HG02943 (cell line): ENCODE measurements around the gene OXSM.

Experiments
- ATAC-seq: cut with Tn5 transposase; IDR thresholded peaks from one replicate; pipeline ENCODE4 v1.9.1; 2021; ENCODE audit warnings: mild to moderate bottlenecking, low read depth, moderate library complexity; ENCODE audit not compliant: unreplicated experiment

The OXSM gene

GRCh38 chr3:25801786-25802185 is 11.9 kb downstream of the OXSM start:
- ATAC-seq: no peak

- ATAC-seq: no peak
These were observed 13.9 kb downstream of the OXSM start for GRCh38 chr3:25803833-25804232.

GRCh38 chr3:25804676-25805075 is 14.8 kb downstream of the OXSM start:
- ATAC-seq: no peak

GRCh38 chr3:25812644-25813043 is 22.8 kb downstream of the OXSM start:
- ATAC-seq: no peak

GRCh38 chr3:25817107-25817506 is 27.2 kb downstream of the OXSM start:
- ATAC-seq: no peak

GRCh38 chr3:25817638-25818037 is 27.7 kb downstream of the OXSM start:
- ATAC-seq: no peak

GRCh38 chr3:25818335-25818734 is 28.4 kb downstream of the OXSM start:
- no peak for ATAC-seq

GRCh38 chr3:25820366-25820765 is 30.5 kb downstream of the OXSM start:
- no peak for ATAC-seq

- ATAC-seq: no peak
These were observed 31.1 kb downstream of the OXSM start for GRCh38 chr3:25820816-25821486.

GRCh38 chr3:25821746-25822573 is 32.1 kb downstream of the OXSM start:
- no peak for ATAC-seq

- ATAC-seq: no peak
These were observed 33.4 kb downstream of the OXSM start for GRCh38 chr3:25823314-25823713.

GRCh38 chr3:25826510-25826909 is 36.6 kb downstream of the OXSM start:
- no peak for ATAC-seq

GRCh38 chr3:25830373-25831280 is 40.7 kb downstream of the OXSM start:
- ATAC-seq: no peak

GRCh38 chr3:25831578-25831977 is 41.7 kb downstream of the OXSM start:
- no peak for ATAC-seq

GRCh38 chr3:25834346-25834745 is 44.5 kb downstream of the OXSM start:
- ATAC-seq: peak; percentile 70

- no peak for ATAC-seq
These were observed 46.7 kb downstream of the OXSM start for GRCh38 chr3:25836579-25836978.

GRCh38 chr3:25837038-25837437 is 47.1 kb downstream of the OXSM start:
- no peak for ATAC-seq

- ATAC-seq: no peak
These were observed 50.2 kb downstream of the OXSM start for GRCh38 chr3:25840099-25840498.

- ATAC-seq: no peak
These were observed 53.4 kb downstream of the OXSM start for GRCh38 chr3:25843332-25843731.
